SK-N-SH (cell line): ENCODE results near the gene SNX32.

Experiments
- EP300 ChIP-seq, 2 experiments: IDR thresholded peaks; 2 replicates each; pipeline versions ENCODE4 v1.4.0 to v1.6.1; 2012; ENCODE audit warnings: borderline replicate concordance in 1 of 2, low read depth in 1 of 2, low read length in 1 of 2
- FOXJ3 ChIP-seq: sonication (generic); formaldehyde crosslinking; IDR thresholded peaks from 2 replicates; pipeline ENCODE4 v1.5.1; 2020; ENCODE audit warnings: mild to moderate bottlenecking, missing genetic modification reagents
- GABPA ChIP-seq: IDR thresholded peaks from 2 replicates; pipeline ENCODE4 v1.4.0; 2012; ENCODE audit warnings: low read depth, mild to moderate bottlenecking
- GATA2 ChIP-seq: sonication (generic); formaldehyde crosslinking; IDR thresholded peaks from 2 replicates; pipeline ENCODE4 v1.5.0; 2020; ENCODE audit warnings: mild to moderate bottlenecking, missing genetic modification reagents
- MEF2A ChIP-seq: IDR thresholded peaks from 2 replicates; pipeline ENCODE4 v1.4.0; 2012; ENCODE audit warnings: low read depth, borderline replicate concordance
- NRF1 ChIP-seq: IDR thresholded peaks from 2 replicates; pipeline ENCODE4 v1.6.1; 2012; ENCODE audit warnings: low read depth, mild to moderate bottlenecking, low read length
- POLR2AphosphoS5 ChIP-seq: IDR thresholded peaks from 2 replicates; pipeline ENCODE4 v1.6.1; 2012; ENCODE audit warnings: low read depth, low read length
- RXRA ChIP-seq: IDR thresholded peaks from 2 replicates; pipeline ENCODE4 v1.4.0; 2012; ENCODE audit warnings: low read depth, mild to moderate bottlenecking, borderline replicate concordance
- TF ChIP-seq, protein P1 (sequence below): fragments of 200-600 bp; sonication (generic); IDR thresholded peaks from 2 replicates; pipeline ENCODE4 v1.6.1; 2017; ENCODE audit warnings: antibody characterized with exemption, mild to moderate bottlenecking, moderate library complexity
- TF ChIP-seq, protein P2 (sequence below): fragments of 150-350 bp; IDR thresholded peaks from 2 replicates; pipeline ENCODE4 v1.6.1; 2017; ENCODE audit warnings: antibody characterized with exemption, low read length, low read depth, borderline replicate concordance
- TF ChIP-seq, protein P3 (sequence below): IDR thresholded peaks from 2 replicates; pipeline ENCODE4 v1.4.0; 2012; ENCODE audit warnings: low read depth

GRCh38 chr11:65861533-65862183 lies 27.9 kb downstream of the SNX32 start:
- TF ChIP-seq, protein P1, sequence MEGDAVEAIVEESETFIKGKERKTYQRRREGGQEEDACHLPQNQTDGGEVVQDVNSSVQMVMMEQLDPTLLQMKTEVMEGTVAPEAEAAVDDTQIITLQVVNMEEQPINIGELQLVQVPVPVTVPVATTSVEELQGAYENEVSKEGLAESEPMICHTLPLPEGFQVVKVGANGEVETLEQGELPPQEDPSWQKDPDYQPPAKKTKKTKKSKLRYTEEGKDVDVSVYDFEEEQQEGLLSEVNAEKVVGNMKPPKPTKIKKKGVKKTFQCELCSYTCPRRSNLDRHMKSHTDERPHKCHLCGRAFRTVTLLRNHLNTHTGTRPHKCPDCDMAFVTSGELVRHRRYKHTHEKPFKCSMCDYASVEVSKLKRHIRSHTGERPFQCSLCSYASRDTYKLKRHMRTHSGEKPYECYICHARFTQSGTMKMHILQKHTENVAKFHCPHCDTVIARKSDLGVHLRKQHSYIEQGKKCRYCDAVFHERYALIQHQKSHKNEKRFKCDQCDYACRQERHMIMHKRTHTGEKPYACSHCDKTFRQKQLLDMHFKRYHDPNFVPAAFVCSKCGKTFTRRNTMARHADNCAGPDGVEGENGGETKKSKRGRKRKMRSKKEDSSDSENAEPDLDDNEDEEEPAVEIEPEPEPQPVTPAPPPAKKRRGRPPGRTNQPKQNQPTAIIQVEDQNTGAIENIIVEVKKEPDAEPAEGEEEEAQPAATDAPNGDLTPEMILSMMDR = no peak
- no peak for TF ChIP-seq RXRA
- no peak for TF ChIP-seq MEF2A
- no peak for TF ChIP-seq FOXJ3 (CRISPR knock-in tag)
- TF ChIP-seq GABPA = no peak
- no peak for TF ChIP-seq POLR2AphosphoS5
- TF ChIP-seq EP300 (IDR thresholded peaks at IDR 0.05; ENCODE audit: borderline replicate concordance in 1 of 2, low read depth in 1 of 2, low read length in 1 of 2) = no peak
- no peak for TF ChIP-seq NRF1
- TF ChIP-seq, protein P2, sequence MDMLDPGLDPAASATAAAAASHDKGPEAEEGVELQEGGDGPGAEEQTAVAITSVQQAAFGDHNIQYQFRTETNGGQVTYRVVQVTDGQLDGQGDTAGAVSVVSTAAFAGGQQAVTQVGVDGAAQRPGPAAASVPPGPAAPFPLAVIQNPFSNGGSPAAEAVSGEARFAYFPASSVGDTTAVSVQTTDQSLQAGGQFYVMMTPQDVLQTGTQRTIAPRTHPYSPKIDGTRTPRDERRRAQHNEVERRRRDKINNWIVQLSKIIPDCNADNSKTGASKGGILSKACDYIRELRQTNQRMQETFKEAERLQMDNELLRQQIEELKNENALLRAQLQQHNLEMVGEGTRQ = no peak
- TF ChIP-seq GATA2 = no peak
- TF ChIP-seq, protein P3, sequence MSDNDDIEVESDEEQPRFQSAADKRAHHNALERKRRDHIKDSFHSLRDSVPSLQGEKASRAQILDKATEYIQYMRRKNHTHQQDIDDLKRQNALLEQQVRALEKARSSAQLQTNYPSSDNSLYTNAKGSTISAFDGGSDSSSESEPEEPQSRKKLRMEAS = no peak
